Measurements from ENCODE around the gene FAM222A.

DNA sequence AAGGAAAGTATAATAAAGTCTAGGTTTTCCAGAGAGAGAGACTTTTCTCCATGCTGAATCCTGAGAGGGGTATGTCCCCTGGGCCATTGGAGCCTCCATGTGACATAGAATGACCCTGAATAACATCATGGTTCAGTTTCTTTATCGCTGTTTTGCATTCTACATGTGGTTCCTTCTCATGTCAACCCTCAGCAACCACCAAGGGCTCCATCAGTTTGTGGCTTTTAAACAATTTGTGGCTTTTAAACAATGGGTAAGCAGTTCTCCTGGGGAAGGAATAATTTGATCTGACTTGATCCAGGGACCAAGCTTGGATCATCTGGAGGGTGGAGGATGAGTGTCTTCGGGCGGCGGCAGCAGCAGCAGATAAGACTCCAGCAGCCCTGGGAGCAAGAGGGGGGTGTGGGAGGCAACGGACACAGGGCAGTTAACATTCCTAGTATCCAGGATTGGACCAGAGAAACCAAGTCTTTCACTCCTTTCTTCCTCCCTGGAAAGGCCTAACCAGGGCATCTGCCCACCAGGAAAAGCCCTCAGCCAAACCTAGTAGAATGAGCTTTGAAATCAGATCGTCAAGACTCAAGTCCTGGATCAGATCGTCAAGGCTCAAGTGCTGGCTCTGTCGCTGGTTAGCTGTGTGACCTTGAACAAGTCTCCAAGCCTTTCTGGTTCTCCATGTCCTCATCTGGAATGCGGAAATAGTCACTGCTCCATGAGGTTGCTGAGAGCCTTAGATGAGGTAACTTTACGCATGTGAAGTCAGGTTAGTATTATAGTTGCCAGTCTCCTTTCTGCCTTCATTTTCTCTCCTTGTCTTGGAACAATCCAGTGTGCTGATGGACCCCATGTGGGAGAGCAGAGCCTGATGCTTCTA lies 27.8 kb upstream of the FAM222A start:
- TF ChIP-seq, protein P1, sequence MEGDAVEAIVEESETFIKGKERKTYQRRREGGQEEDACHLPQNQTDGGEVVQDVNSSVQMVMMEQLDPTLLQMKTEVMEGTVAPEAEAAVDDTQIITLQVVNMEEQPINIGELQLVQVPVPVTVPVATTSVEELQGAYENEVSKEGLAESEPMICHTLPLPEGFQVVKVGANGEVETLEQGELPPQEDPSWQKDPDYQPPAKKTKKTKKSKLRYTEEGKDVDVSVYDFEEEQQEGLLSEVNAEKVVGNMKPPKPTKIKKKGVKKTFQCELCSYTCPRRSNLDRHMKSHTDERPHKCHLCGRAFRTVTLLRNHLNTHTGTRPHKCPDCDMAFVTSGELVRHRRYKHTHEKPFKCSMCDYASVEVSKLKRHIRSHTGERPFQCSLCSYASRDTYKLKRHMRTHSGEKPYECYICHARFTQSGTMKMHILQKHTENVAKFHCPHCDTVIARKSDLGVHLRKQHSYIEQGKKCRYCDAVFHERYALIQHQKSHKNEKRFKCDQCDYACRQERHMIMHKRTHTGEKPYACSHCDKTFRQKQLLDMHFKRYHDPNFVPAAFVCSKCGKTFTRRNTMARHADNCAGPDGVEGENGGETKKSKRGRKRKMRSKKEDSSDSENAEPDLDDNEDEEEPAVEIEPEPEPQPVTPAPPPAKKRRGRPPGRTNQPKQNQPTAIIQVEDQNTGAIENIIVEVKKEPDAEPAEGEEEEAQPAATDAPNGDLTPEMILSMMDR (IDR thresholded peaks at IDR 0.05), result no peak
- TF ChIP-seq POLR2A (IDR thresholded peaks at IDR 0.05; ENCODE audit: low read length), result no peak

Data from A549 (cell line).